Mucosa of descending colon (tissue), 3 donors: Measurements from ENCODE around the gene ERGIC1. TPM values are rescaled to one million over a fixed set of nuclear protein-coding genes. Genes with fewer than 3 reads are reported as not detected.

Experiments
- ATAC-seq: fragments of 200-7000 bp; cut with Tn5 transposase; one replicate; pipeline ENCODE4 v1.9.1; 2020; ENCODE audit warnings: mild to moderate bottlenecking, moderate library complexity
- DNase-seq, 3 donors: peaks; one replicate each; pipeline ENCODE4 v3.0.0-alpha.2; 2020
- H3K36me3 ChIP-seq: fragments of 200-600 bp; one replicate; pipeline ENCODE4 v1.8.0; 2021; ENCODE audit warnings: low read depth, mild to moderate bottlenecking
- H3K4me1 ChIP-seq: fragments of 200-600 bp; one replicate; pipeline ENCODE4 v1.8.0; 2021; ENCODE audit warnings: low read depth, mild to moderate bottlenecking
- H3K4me3 ChIP-seq: fragments of 200-600 bp; one replicate; pipeline ENCODE4 v1.8.0; 2021; ENCODE audit warnings: mild to moderate bottlenecking
- H3K9me3 ChIP-seq: fragments of 200-600 bp; one replicate; pipeline ENCODE4 v1.8.0; 2021; ENCODE audit warnings: mild to moderate bottlenecking
- CTCF ChIP-seq: fragments of 200-600 bp; IDR thresholded peaks from one replicate; pipeline ENCODE4 v1.8.0; 2022; ENCODE audit warnings: antibody characterized with exemption, mild to moderate bottlenecking
- intact Hi-C, 2 donors: fragments of 100-400 bp; cut with DNase I in 1 of 2; cut with micrococcal nuclease in 1 of 2; formaldehyde crosslinking; loops; one replicate each; pipeline versions ENCODE4 v1.11.0 to v1.11.1; 2022; cut with DNase I, micrococcal nuclease
- total RNA-seq, 3 donors: library from RNA; stranded (reverse); fragmentation: NEBNext Ultra II Directional in 2 of 3; extraction: Animal tissue kit (Norgen Biotek cat#: 25700) in 2 of 3; gene quantifications; one replicate each; pipeline versions ENCODE4 v1.2.1 to v1.2.4, GENCODE V29; 2021 to 2023
- donor health status: DM: no; HTN: no; CAD: no; lungs with moderate emphysema.
- donor health status: DM: no; HTN: no; CAD: no.
- donor health status: DM: no; HTN: yes; CAD: no.

Gene ERGIC1
- total RNA-seq, 3 donors from 2014 or later = 153 to 222 (median 199) TPM

GRCh38 chr5:172839669-172840431 is 5.8 kb downstream of the ERGIC1 start:
- no peak for TF ChIP-seq CTCF
- DNase-seq (no peak), ATAC-seq (no peak)
- Histone ChIP-seq H3K9me3 (no peaks in the 10 kb centered on the region), H3K36me3 (no peaks in the 10 kb centered on the region), H3K4me3 (no peak overlapping the region), H3K4me1 (peaks cover 35% of the 10 kb centered on the region)
- intact Hi-C loops = no loop called here

GRCh38 chr5:172840432-172841154 is 6.5 kb downstream of the ERGIC1 start:
- Histone ChIP-seq H3K4me3 (no peak overlapping the region), H3K9me3 (no peaks in the 10 kb centered on the region), H3K4me1 (peaks cover 35% of the 10 kb centered on the region), H3K36me3 (no peaks in the 10 kb centered on the region)
- intact Hi-C loops = no loop called here
- no peak for TF ChIP-seq CTCF
- ATAC-seq = no peak
- no peak for DNase-seq

- DNase-seq = no peak
- intact Hi-C loops = no loop called here
- peaks cover 32% of the 10 kb centered on the region for H3K4me1 ChIP-seq
- no peak for TF ChIP-seq CTCF
- no peak overlapping the region for H3K4me3 ChIP-seq
- H3K36me3 ChIP-seq = no peaks in the 10 kb centered on the region
- ATAC-seq = no peak
- no peaks in the 10 kb centered on the region for H3K9me3 ChIP-seq
Measured at GRCh38 chr5:172841256-172841655, 7.2 kb downstream of the ERGIC1 start.

GRCh38 chr5:172843825-172844576 is 9.9 kb downstream of the ERGIC1 start:
- no peaks in the 10 kb centered on the region for H3K36me3 ChIP-seq
- H3K4me1 ChIP-seq = peaks cover 36% of the 10 kb centered on the region
- H3K9me3 ChIP-seq = no peaks in the 10 kb centered on the region
- H3K4me3 ChIP-seq = no peak overlapping the region
- ATAC-seq (no peak), DNase-seq (no peak)
- intact Hi-C loops = no loop called here
- TF ChIP-seq CTCF = no peak

- ATAC-seq = no peak
- no peak for DNase-seq
- Histone ChIP-seq H3K36me3 (no peaks in the 10 kb centered on the region), H3K9me3 (no peaks in the 10 kb centered on the region), H3K4me3 (no peak overlapping the region), H3K4me1 (peaks cover 41% of the 10 kb centered on the region)
- no peak for TF ChIP-seq CTCF
- intact Hi-C loops = no loop called here
Measured at GRCh38 chr5:172844577-172844838, 10.5 kb downstream of the ERGIC1 start.
